OCI-LY7 (cell line): ENCODE measurements around the gene TMEM270. TPM values are rescaled to one million over a fixed set of nuclear protein-coding genes. Genes with fewer than 3 reads are reported as not detected.

Source experiments
- BruUV-seq: library from RNA; stranded (reverse); fragments of 400-500 nt; replicated peaks from 2 replicates; lab custom pipeline; 2021; lab: Mats Ljungman, UMichigan
- CTCF ChIA-PET: fragments of 300-600 bp; sonication (Branson Sonifier 250); formaldehyde crosslinking; loops from one replicate; lab custom pipeline; 2022; ENCODE audit warnings: antibody characterized with exemption; ENCODE audit not compliant: unreplicated experiment; lab: Charles Lee
- POLR2A ChIA-PET: fragments of 300-600 bp; sonication (Branson Sonifier 250); formaldehyde crosslinking; loops from one replicate; lab custom pipeline; 2022; ENCODE audit warnings: antibody characterized with exemption; lab: Charles Lee
- DNase-seq: peaks from one replicate; pipeline ENCODE4 v3.0.0-alpha.2; 2015; ENCODE audit warnings: low spot score
- H2AFZ ChIP-seq: fragments of 200-600 bp; sonication (generic), shearing (Covaris generic); 2 replicates; pipeline ENCODE4 v1.6.1; 2014; ENCODE audit warnings: mild to moderate bottlenecking, antibody characterized with exemption, low read length, moderate library complexity
- H3K27ac ChIP-seq: fragments of 200-600 bp; sonication (generic); 2 replicates; pipeline ENCODE4 v1.5.1; 2014; ENCODE audit warnings: mixed run types, low read depth, mild to moderate bottlenecking, moderate library complexity, low read length, inconsistent platforms; ENCODE audit not compliant: poor library complexity, severe bottlenecking
- H3K36me3 ChIP-seq: fragments of 200-600 bp; sonication (generic); 2 replicates; pipeline ENCODE4 v1.6.1; 2014; ENCODE audit warnings: mild to moderate bottlenecking, antibody characterized with exemption, low read length, moderate library complexity, mixed read lengths; ENCODE audit not compliant: insufficient read depth
- H3K4me1 ChIP-seq: fragments of 200-600 bp; sonication (generic); 2 replicates; pipeline ENCODE4 v1.5.1; 2014; ENCODE audit warnings: mild to moderate bottlenecking, low read length; ENCODE audit not compliant: insufficient read depth, poor library complexity, severe bottlenecking
- H3K4me2 ChIP-seq: fragments of 200-600 bp; sonication (generic); 2 replicates; pipeline ENCODE4 v1.6.1; 2014; ENCODE audit warnings: mild to moderate bottlenecking, low read length
- H3K4me3 ChIP-seq: fragments of 200-600 bp; sonication (generic); 2 replicates; pipeline ENCODE4 v1.5.1; 2014; ENCODE audit warnings: mild to moderate bottlenecking, low read depth, low read length; ENCODE audit not compliant: poor library complexity, severe bottlenecking
- H3K79me2 ChIP-seq: fragments of 200-600 bp; sonication (generic); 2 replicates; pipeline ENCODE4 v1.6.1; 2016; ENCODE audit warnings: low read depth, mild to moderate bottlenecking, low read length, moderate library complexity, mixed read lengths; ENCODE audit not compliant: insufficient read depth
- H3K9me2 ChIP-seq: fragments of 200-600 bp; sonication (generic); 2 replicates; pipeline ENCODE4 v1.6.1; 2016; ENCODE audit warnings: mild to moderate bottlenecking, low read length, mixed read lengths; ENCODE audit not compliant: insufficient read depth
- H3K9me3 ChIP-seq: fragments of 200-600 bp; sonication (generic); 2 replicates; pipeline ENCODE4 v1.6.1; 2014; ENCODE audit warnings: mild to moderate bottlenecking, mixed run types, low read length, mixed read lengths
- H4K20me1 ChIP-seq: fragments of 200-600 bp; sonication (generic); 2 replicates; pipeline ENCODE4 v1.6.1; 2014; ENCODE audit warnings: mild to moderate bottlenecking, antibody characterized with exemption, low read length, moderate library complexity, mixed read lengths; ENCODE audit not compliant: insufficient read depth
- CTCF ChIP-seq: fragments of 200-600 bp; sonication (generic); conservative IDR thresholded peaks from 2 replicates; pipeline ENCODE4 v1.5.1; 2014; ENCODE audit warnings: mild to moderate bottlenecking, antibody characterized with exemption, low read length, moderate library complexity, mixed read lengths
- EZH2phosphoT487 ChIP-seq: fragments of 200-600 bp; sonication (generic); IDR thresholded peaks from 2 replicates; pipeline ENCODE4 v1.6.1; 2018; ENCODE audit warnings: low read depth, borderline replicate concordance, mild to moderate bottlenecking, mixed run types, antibody characterized with exemption, low read length, moderate library complexity, mixed read lengths
- intact Hi-C: fragments of 100-400 bp; cut with micrococcal nuclease; formaldehyde crosslinking; loops from one replicate; pipeline ENCODE4 v1.10.0; 2022; ENCODE audit not compliant: unreplicated experiment
- total RNA-seq, 2 experiments: library from RNA; depleted of rRNA in 1 of 2; stranded (reverse); fragments of >200 nt in 1 of 2; shearing (Covaris generic) in 1 of 2; gene quantifications; 2 replicates each; pipeline ENCODE4 v1.2.3, GENCODE V29; 2014 to 2022

Gene TMEM270
- total RNA-seq, 2 experiments from 2014 or later, result not detected

GRCh38 chr7:73838642-73839041, 22.3 kb upstream of the TMEM270 start:
- no peaks in the 10 kb centered on the region for H3K79me2 ChIP-seq
- H2AFZ ChIP-seq, result no peak overlapping the region
- BruUV-seq, result no TSS peak
- no peak for DNase-seq
- H3K36me3 ChIP-seq, result no peaks in the 10 kb centered on the region
- H3K4me2 ChIP-seq, result no peak overlapping the region
- H3K4me3 ChIP-seq, result no peak overlapping the region
- ChIA-PET POLR2A (no interaction called here), CTCF (no interaction called here)
- H3K27ac ChIP-seq, result no peak overlapping the region
- TF ChIP-seq EZH2phosphoT487 (no peak), CTCF (no peak)
- peaks cover 7% of the 10 kb centered on the region for H3K4me1 ChIP-seq
- H3K9me3 ChIP-seq, result no peaks in the 10 kb centered on the region
- no peaks in the 10 kb centered on the region for H4K20me1 ChIP-seq
- no peaks in the 10 kb centered on the region for H3K9me2 ChIP-seq
- intact Hi-C loops, result no loop called here

- H3K4me3 ChIP-seq, result no peak overlapping the region
- no peaks in the 10 kb centered on the region for H3K79me2 ChIP-seq
- H3K36me3 ChIP-seq, result no peaks in the 10 kb centered on the region
- H3K9me3 ChIP-seq, result no peaks in the 10 kb centered on the region
- TF ChIP-seq EZH2phosphoT487 (no peak), CTCF (no peak)
- peaks cover 13% of the 10 kb centered on the region for H3K4me1 ChIP-seq
- intact Hi-C loops, result no loop called here
- POLR2A ChIA-PET, result no interaction called here
- CTCF ChIA-PET, result interaction anchor here (0.6 kb wide), 1 partner anchor 188 kb away, joined by 7 read pairs; no protein-coding TSS in a partner anchor
- H4K20me1 ChIP-seq, result no peaks in the 10 kb centered on the region
- no peak overlapping the region for H3K4me2 ChIP-seq
- BruUV-seq, result no TSS peak
- no peak overlapping the region for H3K27ac ChIP-seq
- H3K9me2 ChIP-seq, result no peaks in the 10 kb centered on the region
- H2AFZ ChIP-seq, result no peak overlapping the region
- no peak for DNase-seq
Observed at GRCh38 chr7:73839290-73839689, 21.7 kb upstream of the TMEM270 start.

- POLR2A ChIA-PET, result no interaction called here
- Histone ChIP-seq H4K20me1 (no peaks in the 10 kb centered on the region), H2AFZ (no peak overlapping the region), H3K36me3 (no peaks in the 10 kb centered on the region), H3K79me2 (no peaks in the 10 kb centered on the region), H3K4me2 (no peak overlapping the region), H3K4me1 (peaks cover 14% of the 10 kb centered on the region), H3K4me3 (no peak overlapping the region), H3K9me3 (no peaks in the 10 kb centered on the region), H3K9me2 (no peaks in the 10 kb centered on the region), H3K27ac (no peak overlapping the region)
- intact Hi-C loops, result loop anchor here (5.0 kb wide), 1 partner anchor 103 kb away; the partner anchor contains the start of gene ABHD11
- no TSS peak for BruUV-seq
- DNase-seq, result peak; percentile 17
- CTCF ChIA-PET, result interaction anchor here (0.6 kb wide), 1 partner anchor 187 kb away, joined by 7 read pairs; no protein-coding TSS in a partner anchor
- TF ChIP-seq CTCF (no peak), EZH2phosphoT487 (no peak)
Observed at GRCh38 chr7:73839743-73840714, 20.9 kb upstream of the TMEM270 start.
